SK-N-SH (cell line): Measurements from ENCODE around the gene ASIC2. TPM values are rescaled to one million over a fixed set of nuclear protein-coding genes. Genes with fewer than 3 reads are reported as not detected.

Experiments
- CTCF ChIA-PET: fragments of 300-600, 350-600 bp; formaldehyde crosslinking; extraction: SDS; loops from one replicate; lab custom pipeline; 2021; lab: Yijun Ruan, JAX
- POLR2A ChIA-PET: fragments of 350-600 bp; sonication (Branson Sonifier 250); formaldehyde crosslinking; extraction: SDS; loops from one replicate; lab custom pipeline; 2020; ENCODE audit warnings: antibody characterized with exemption, inconsistent platforms; lab: Yijun Ruan, JAX
- DNase-seq: peaks from one replicate; pipeline ENCODE4 v3.0.0; 2012
- H2AFZ ChIP-seq: fragments of 200-600 bp; sonication (generic); 2 replicates; pipeline ENCODE4 v1.8.1; 2016; ENCODE audit warnings: antibody characterized with exemption, mild to moderate bottlenecking, low read depth
- H3F3A ChIP-seq: fragments of 200-600 bp; sonication (generic); replicated peaks from 2 replicates; pipeline ENCODE3; 2016; ENCODE audit warnings: antibody characterized with exemption, mild to moderate bottlenecking; ENCODE audit not compliant: insufficient read depth
- H3K27ac ChIP-seq, 2 experiments: fragments of 200-500 bp in 1 of 2; fragments of 200-600 bp in 1 of 2; sonication (Bioruptor generic) in 1 of 2; sonication (generic), shearing (Covaris generic) in 1 of 2; 2 replicates each; pipeline versions ENCODE4 v1.5.1 to v1.6.1; 2014 to 2016; ENCODE audit warnings: low read depth in 2 of 2, inconsistent platforms in 1 of 2, low read length in 1 of 2, mild to moderate bottlenecking in 1 of 2, mixed read lengths in 1 of 2
- H3K27me3 ChIP-seq: fragments of 200-600 bp; sonication (generic), shearing (Covaris generic); 2 replicates; pipeline ENCODE4 v1.6.1; 2016; ENCODE audit warnings: mixed run types; ENCODE audit not compliant: insufficient read depth
- H3K36me3 ChIP-seq, 2 experiments: fragments of 200-500 bp in 1 of 2; fragments of 200-600 bp in 1 of 2; sonication (Bioruptor generic) in 1 of 2; sonication (generic) in 1 of 2; replicated peaks in 1 of 2; 2 replicates each; pipeline versions ENCODE3 to v1.5.1; 2014 to 2016; ENCODE audit warnings: low read length in 1 of 2, mild to moderate bottlenecking in 1 of 2; ENCODE audit not compliant: insufficient read depth in 2 of 2, control insufficient read depth in 1 of 2
- H3K4me1 ChIP-seq, 2 experiments: fragments of 200-500 bp in 1 of 2; fragments of 200-600 bp in 1 of 2; sonication (Bioruptor generic) in 1 of 2; sonication (generic), shearing (Covaris generic) in 1 of 2; 2 replicates each; pipeline versions ENCODE4 v1.5.1 to v1.6.1; 2014 to 2016; ENCODE audit warnings: low read depth in 1 of 2, low read length in 1 of 2, mixed run types in 1 of 2; ENCODE audit not compliant: insufficient read depth in 2 of 2, control insufficient read depth in 1 of 2
- H3K4me2 ChIP-seq: fragments of 200-600 bp; sonication (generic), shearing (Covaris generic); 2 replicates; pipeline ENCODE4 v1.6.1; 2017; ENCODE audit warnings: mixed run types
- H3K4me3 ChIP-seq, 2 experiments: fragments of 200-500 bp in 1 of 2; fragments of 200-600 bp in 1 of 2; sonication (Bioruptor generic) in 1 of 2; sonication (generic), shearing (Covaris generic) in 1 of 2; 2 replicates each; pipeline versions ENCODE4 v1.5.1 to v1.8.1; 2014 to 2016; ENCODE audit warnings: low read depth in 2 of 2, inconsistent platforms in 1 of 2, low read length in 1 of 2, mild to moderate bottlenecking in 1 of 2, mixed read lengths in 1 of 2, moderate library complexity in 1 of 2
- H3K79me2 ChIP-seq: fragments of 200-600 bp; sonication (generic); 2 replicates; pipeline ENCODE4 v1.8.1; 2017; ENCODE audit warnings: mild to moderate bottlenecking; ENCODE audit not compliant: insufficient read depth
- H3K9ac ChIP-seq: fragments of 200-600 bp; sonication (generic); 2 replicates; pipeline ENCODE4 v1.6.1; 2017; ENCODE audit warnings: mixed run types
- H3K9me2 ChIP-seq: fragments of 200-600 bp; sonication (generic); 2 replicates; pipeline ENCODE4 v1.6.1; 2017; ENCODE audit warnings: mixed run types
- H3K9me3 ChIP-seq: fragments of 200-600 bp; sonication (generic); 2 replicates; pipeline ENCODE4 v1.6.1; 2017; ENCODE audit warnings: mixed run types, mild to moderate bottlenecking, moderate library complexity
- H4K20me1 ChIP-seq: fragments of 200-600 bp; sonication (generic); 2 replicates; pipeline ENCODE4 v1.6.1; 2017; ENCODE audit warnings: mild to moderate bottlenecking, mixed run types; ENCODE audit not compliant: insufficient read depth
- CHD2 ChIP-seq: fragments of 150-350 bp; IDR thresholded peaks from 2 replicates; pipeline ENCODE4 v1.6.1; 2018; ENCODE audit warnings: low read length; ENCODE audit not compliant: partially characterized antibody
- ELF1 ChIP-seq: IDR thresholded peaks from 2 replicates; pipeline ENCODE4 v1.4.0; 2012
- EP300 ChIP-seq, 2 experiments: IDR thresholded peaks; 2 replicates each; pipeline versions ENCODE4 v1.4.0 to v1.6.1; 2012; ENCODE audit warnings: borderline replicate concordance in 1 of 2, low read depth in 1 of 2, low read length in 1 of 2
- EZH2phosphoT487 ChIP-seq: fragments of 200-600 bp; sonication (generic); IDR thresholded peaks from 2 replicates; pipeline ENCODE4 v1.6.1; 2017; ENCODE audit warnings: low read depth, mixed run types, mild to moderate bottlenecking, antibody characterized with exemption, moderate library complexity, borderline replicate concordance
- FOXJ3 ChIP-seq: sonication (generic); formaldehyde crosslinking; IDR thresholded peaks from 2 replicates; pipeline ENCODE4 v1.5.1; 2020; ENCODE audit warnings: mild to moderate bottlenecking, missing genetic modification reagents
- IRF3 ChIP-seq: fragments of 150-350 bp; IDR thresholded peaks from 2 replicates; pipeline ENCODE4 v1.6.1; 2016; ENCODE audit warnings: mild to moderate bottlenecking, low read depth, low read length
- JUND ChIP-seq: IDR thresholded peaks from 2 replicates; pipeline ENCODE4 v1.4.0; 2012
- MXI1 ChIP-seq: IDR thresholded peaks from 2 replicates; pipeline ENCODE4 v1.6.1; 2012; ENCODE audit warnings: mild to moderate bottlenecking, low read depth, low read length, improper control_type of control experiment
- RAD21 ChIP-seq: IDR thresholded peaks from 2 replicates; pipeline ENCODE4 v1.6.1; 2012; ENCODE audit warnings: mild to moderate bottlenecking, low read length
- REST ChIP-seq: IDR thresholded peaks from 2 replicates; pipeline ENCODE4 v1.6.1; 2012; ENCODE audit warnings: mild to moderate bottlenecking, low read depth, low read length, moderate library complexity
- USF2 ChIP-seq: fragments of 150-350 bp; IDR thresholded peaks from 2 replicates; pipeline ENCODE4 v1.6.1; 2017; ENCODE audit warnings: antibody characterized with exemption, low read length, low read depth, borderline replicate concordance
- WGBS: methylation state at CpG from one replicate; pipeline ENCODE4 v1.1.6; 2017; ENCODE audit warnings: low lambda C conversion rate; 5-methylcytosine and 5-hydroxymethylcytosine counted together
- polyA plus RNA-seq, 3 experiments: library from polyadenylated mRNA; depleted of rRNA; stranded (reverse); fragments of >200 nt; gene quantifications; 2 replicates each; pipeline ENCODE4 v1.2.3, GENCODE V29; 2012

ASIC2 gene
- polyA plus RNA-seq, 1 of the 3 experiments (the other 2 are of a cell fraction): 0.08 TPM

GRCh38 chr17:33277436-33278100, 15.5 kb downstream of the ASIC2 start:
- H4K20me1 ChIP-seq: no peaks in the 10 kb centered on the region
- CTCF ChIA-PET: interaction anchor here (1.4 kb wide), 1 partner anchor 20 kb away, joined by 3 read pairs; no protein-coding TSS in a partner anchor
- POLR2A ChIA-PET: no interaction called here
- no peaks in the 10 kb centered on the region for H3F3A ChIP-seq
- no peak overlapping the region for H3K27ac ChIP-seq
- TF ChIP-seq IRF3: no peak
- no peak for TF ChIP-seq USF2
- no peak for TF ChIP-seq JUND
- TF ChIP-seq RAD21: no peak
- TF ChIP-seq MXI1: no peak
- no peaks in the 10 kb centered on the region; a peak in 1 of 4 replicates for H3K4me1 ChIP-seq
- H2AFZ ChIP-seq: no peak overlapping the region
- 63% methylated on average over 10 of the region's 10 CpGs for WGBS
- no peak for DNase-seq
- H3K79me2 ChIP-seq: no peaks in the 10 kb centered on the region
- no peak overlapping the region for H3K4me2 ChIP-seq
- no peaks in the 10 kb centered on the region for H3K27me3 ChIP-seq
- no peak overlapping the region for H3K9ac ChIP-seq
- no peaks in the 10 kb centered on the region for H3K9me3 ChIP-seq
- H3K4me3 ChIP-seq: no peak overlapping the region
- H3K36me3 ChIP-seq: no peaks in the 10 kb centered on the region
- no peaks in the 10 kb centered on the region for H3K9me2 ChIP-seq

- H3K9me3 ChIP-seq: no peaks in the 10 kb centered on the region
- CTCF ChIA-PET: no interaction called here
- H3K4me1 ChIP-seq: no peaks in the 10 kb centered on the region; a peak in 1 of 4 replicates
- no peak overlapping the region for H2AFZ ChIP-seq
- H3F3A ChIP-seq: no peaks in the 10 kb centered on the region
- H3K9ac ChIP-seq: no peak overlapping the region
- no peaks in the 10 kb centered on the region for H3K9me2 ChIP-seq
- no peak for DNase-seq
- no peak overlapping the region for H3K4me3 ChIP-seq
- no peaks in the 10 kb centered on the region for H4K20me1 ChIP-seq
- H3K27me3 ChIP-seq: no peaks in the 10 kb centered on the region
- TF ChIP-seq ELF1 (no peak), EZH2phosphoT487 (no peak), REST (no peak), CHD2 (no peak), EP300 (IDR thresholded peaks at IDR 0.05; ENCODE audit: borderline replicate concordance in 1 of 2, low read depth in 1 of 2, low read length in 1 of 2) (no peak), FOXJ3 (CRISPR knock-in tag) (no peak)
- no peaks in the 10 kb centered on the region for H3K36me3 ChIP-seq
- no peaks in the 10 kb centered on the region for H3K79me2 ChIP-seq
- no peak overlapping the region for H3K4me2 ChIP-seq
- H3K27ac ChIP-seq: no peak overlapping the region
- WGBS: 44% methylated on average over 3 of the region's 3 CpGs
- POLR2A ChIA-PET: no interaction called here
These were observed 19.2 kb downstream of the ASIC2 start for GRCh38 chr17:33273743-33274410.
